Measurements from ENCODE around the gene CD69.

The CD69 gene

DNA sequence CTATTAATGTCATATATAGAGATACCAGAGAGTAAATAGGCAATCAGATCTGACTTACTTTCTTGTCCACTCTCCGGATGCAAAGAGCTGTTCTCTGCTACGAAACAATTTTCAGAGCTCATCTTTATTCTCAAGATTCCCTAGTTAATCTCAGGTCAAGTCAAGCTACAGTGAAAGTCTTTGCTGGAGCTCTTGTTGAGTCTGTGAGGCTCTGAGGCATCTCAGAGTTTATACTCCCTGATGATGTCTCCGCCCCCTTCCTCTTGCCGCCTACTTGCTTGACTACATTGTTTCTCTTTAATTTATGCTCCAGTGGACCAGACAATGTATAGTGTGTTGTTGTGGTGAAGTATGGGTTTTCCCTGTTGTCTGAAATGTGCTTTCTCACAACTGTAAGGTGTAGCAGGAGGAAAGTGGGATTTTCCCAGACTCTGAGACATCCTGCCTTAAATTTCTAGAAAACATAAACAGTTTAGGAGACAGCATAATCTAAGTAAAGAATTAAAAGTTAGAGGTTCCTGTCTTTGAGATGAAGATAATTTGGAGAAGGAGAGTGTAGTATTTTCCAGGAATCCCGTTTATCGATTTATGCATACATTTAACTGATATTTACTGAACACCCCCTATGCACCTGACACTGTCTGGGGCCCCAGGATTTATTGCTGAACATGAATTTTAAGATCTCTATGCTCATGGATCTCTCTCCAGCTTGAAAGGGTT, at the start of gene CD69:
Gene CD69 (minus strand): TSS at position 203 of the 720 bp plus-strand sequence. CDS start 81 bp downstream, at position 122.
- DNase-seq = no peak

GRCh38 chr12:9809866-9810265, 49.2 kb upstream of the CD69 start:
- no peak for DNase-seq

DNA sequence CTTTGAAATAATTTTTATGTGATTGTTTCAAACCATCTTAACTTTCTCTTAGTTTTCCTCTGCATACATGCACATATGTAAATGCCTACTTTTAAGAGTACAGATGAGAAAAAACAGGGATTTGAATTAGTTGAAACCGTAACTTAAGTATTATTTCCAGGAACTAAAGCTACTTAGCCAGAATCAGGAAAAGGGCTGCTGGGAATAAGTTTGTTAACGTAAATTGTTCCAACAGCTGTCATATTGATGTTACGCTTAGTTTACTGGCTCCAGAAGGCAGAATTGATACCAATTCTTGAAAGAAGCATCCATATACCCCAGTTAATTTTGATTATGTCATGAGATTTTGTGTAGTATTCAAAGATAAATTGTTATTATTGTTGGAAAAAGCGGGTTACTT, 48.6 kb upstream of the CD69 start:
- DNase-seq = no peak

GRCh38 chr12:9808504-9808903, 47.8 kb upstream of the CD69 start:
- DNase-seq = no peak

- DNase-seq = no peak
Measured at GRCh38 chr12:9806714-9807113, 46.0 kb upstream of the CD69 start.

DNA sequence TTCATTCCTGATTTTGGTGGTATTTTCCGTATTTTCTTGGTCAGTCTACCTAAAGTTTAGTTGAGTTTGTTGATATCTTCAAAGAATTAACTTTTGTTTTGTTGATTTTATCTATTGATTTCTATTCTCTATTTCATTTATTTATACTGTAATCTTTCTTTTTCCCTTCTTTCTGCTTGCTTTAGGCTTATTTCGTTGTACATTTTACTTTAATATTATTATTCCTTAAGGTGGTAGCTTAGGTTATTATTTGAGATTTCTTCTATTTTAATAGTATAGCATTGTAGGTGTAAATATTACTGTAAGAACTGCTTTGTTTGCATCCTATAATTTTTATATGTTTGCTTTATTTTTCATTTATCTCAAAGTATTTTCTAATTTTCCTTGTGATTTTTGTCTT, 45.2 kb upstream of the CD69 start:
- DNase-seq = no peak

DNA sequence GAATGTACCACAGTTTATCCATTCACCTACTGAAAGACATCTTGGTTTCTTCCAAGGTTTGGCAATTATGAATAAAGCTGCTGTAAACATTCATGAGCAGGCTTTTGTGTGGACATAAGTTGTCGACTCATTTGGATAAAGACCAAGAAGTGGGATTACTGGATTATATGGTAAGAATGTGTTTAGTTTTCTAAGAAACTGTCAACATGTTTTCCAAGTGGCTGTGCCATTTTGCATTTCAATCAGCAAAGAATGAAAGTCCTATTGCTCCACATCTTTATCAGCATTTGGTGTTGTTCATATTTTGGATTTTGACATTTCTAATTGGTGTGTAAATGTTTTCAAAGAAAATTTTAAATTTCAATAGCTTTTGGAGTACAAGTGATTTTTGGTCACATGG, 39.3 kb upstream of the CD69 start:
- no peak for DNase-seq

- DNase-seq = peak; percentile 1
Measured at GRCh38 chr12:9797722-9798619, 37.3 kb upstream of the CD69 start.

DNA sequence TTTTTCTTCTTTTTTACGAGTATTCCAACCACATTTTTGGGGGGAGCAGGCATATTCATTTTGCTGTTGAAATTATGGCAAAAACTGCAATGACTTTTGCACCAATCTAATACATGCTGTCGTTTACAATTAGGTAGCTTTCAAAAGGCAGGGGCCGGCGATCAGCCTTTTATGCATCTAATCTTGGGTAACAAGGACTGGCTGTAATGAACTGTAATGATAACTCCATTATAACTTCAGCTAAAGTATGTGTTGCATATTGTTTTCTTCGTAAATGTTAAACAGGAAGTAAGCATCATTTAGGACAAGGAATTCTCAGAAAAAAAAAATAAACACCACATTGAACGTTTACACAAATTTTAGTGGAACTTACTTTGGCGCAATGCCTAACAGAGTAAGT, 36.3 kb upstream of the CD69 start:
- no peak for DNase-seq

GRCh38 chr12:9796346-9796745, 35.6 kb upstream of the CD69 start:
- DNase-seq = no peak

DNA sequence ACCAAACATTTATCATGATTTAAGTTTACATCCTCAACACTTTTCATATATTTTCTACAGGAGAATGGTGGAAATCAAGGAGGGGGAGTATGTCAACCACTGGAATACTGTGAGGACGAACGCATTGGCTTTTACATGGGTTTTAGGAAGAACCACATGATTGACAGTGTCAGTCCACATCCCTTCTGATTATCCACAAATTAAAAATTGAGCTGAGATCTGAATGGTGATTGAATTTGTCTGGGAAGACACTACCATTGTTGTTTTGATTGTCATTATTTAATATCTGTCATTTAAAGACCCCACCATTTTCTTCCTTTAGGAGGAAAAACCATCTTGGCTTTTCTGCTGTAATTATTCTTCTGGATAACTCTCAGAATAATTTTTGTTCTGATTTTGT, 35.2 kb upstream of the CD69 start:
- no peak for DNase-seq

DNA sequence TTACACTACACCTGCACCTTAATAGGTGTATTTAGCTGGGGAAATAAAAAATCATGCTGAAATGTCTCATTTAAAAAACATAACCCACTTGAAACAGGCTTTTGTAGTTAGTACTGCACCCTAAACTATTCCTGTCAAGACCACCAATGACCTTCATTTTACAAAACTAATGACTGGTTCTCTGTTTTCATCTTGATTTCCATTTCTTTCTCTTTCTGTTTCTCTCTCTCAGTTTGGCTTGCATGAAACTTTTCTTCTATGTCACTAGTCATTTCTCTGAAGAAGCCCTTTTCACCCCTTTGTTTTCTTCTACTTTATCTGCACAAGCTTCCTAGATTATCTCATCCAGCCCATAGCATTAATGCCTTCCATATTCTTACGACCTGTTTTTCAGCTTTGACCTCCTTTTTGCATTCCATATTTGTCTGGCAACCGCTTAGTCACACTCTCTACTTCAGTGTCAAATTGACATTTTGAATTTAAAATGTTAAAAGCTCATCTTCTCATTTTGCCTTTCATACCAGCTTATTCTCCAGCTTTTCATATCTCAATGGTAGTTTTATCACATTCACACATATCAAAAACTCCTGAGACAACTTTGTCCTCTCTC, 33.9 kb upstream of the CD69 start:
- DNase-seq = no peak

- DNase-seq = no peak
Measured at GRCh38 chr12:9793779-9794395, 33.2 kb upstream of the CD69 start.

- no peak for DNase-seq
Measured at GRCh38 chr12:9792961-9793617, 32.4 kb upstream of the CD69 start.

- no peak for DNase-seq
Measured at GRCh38 chr12:9792185-9792900, 31.6 kb upstream of the CD69 start.

DNA sequence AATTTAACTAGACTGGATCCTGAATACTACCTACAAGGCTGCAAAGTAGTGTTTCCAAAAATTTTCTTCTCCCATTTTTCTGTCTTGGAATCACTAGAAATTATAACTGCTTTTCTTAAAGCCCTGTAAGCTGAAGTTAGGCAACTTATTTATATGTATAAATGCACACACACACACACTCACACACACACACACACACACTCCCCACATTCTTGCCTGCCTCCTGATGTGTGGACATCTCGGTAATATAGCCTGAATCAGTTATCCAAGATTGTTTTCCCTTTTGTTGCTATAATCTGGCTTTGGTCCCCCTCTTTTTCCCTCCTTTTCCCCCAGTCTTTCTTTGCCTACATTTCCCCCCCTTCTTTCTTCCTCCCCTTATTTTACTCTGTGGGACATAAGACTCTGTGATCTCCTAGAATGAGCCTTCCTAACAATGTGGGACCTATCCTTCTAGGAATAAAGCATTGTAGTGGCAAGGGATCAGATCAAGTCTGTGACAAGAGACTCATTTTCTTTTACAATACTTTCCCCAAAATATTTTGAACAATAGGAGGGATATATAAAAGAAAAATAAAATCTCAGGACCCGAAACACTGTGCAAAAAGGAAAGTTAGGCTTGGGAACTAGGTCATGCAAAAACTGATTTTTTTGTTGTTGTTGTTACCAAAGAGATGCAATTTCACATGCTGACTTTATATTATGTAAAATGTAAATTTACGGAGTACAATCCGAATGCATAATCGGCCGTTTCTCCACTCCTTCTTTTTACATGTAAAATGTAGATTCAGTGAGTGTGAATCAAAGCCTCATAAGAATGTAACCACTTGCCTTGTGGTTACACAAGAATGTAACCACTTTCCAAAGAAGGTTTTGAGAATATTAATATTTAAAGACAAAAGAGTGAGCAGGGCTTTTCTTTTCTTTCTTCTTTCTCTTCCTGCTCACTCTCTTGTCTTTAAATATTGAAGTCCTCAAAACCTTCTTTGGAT, 26.3 kb upstream of the CD69 start:
- DNase-seq = no peak

- no peak for DNase-seq
Measured at GRCh38 chr12:9784816-9785215, 24.1 kb upstream of the CD69 start.

DNA sequence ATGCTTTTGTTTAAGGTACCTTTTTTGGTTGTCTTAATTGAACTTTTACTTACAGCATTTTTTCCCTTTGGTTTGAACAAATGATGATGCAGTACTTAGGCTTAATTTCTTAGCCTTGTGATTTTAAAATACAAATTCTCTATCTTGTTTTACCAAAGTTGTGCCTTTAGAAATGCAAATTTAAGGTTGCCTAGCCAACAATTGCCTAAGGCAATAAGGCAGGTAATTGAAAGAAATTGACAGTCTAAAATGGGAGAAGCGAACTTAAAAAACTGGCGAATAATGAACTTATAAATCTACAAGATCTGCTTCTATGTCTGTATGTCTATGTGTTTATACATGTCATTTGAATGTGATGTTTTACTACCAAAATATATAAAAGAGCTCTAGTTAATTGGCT, 23.6 kb upstream of the CD69 start:
- DNase-seq = no peak

DNA sequence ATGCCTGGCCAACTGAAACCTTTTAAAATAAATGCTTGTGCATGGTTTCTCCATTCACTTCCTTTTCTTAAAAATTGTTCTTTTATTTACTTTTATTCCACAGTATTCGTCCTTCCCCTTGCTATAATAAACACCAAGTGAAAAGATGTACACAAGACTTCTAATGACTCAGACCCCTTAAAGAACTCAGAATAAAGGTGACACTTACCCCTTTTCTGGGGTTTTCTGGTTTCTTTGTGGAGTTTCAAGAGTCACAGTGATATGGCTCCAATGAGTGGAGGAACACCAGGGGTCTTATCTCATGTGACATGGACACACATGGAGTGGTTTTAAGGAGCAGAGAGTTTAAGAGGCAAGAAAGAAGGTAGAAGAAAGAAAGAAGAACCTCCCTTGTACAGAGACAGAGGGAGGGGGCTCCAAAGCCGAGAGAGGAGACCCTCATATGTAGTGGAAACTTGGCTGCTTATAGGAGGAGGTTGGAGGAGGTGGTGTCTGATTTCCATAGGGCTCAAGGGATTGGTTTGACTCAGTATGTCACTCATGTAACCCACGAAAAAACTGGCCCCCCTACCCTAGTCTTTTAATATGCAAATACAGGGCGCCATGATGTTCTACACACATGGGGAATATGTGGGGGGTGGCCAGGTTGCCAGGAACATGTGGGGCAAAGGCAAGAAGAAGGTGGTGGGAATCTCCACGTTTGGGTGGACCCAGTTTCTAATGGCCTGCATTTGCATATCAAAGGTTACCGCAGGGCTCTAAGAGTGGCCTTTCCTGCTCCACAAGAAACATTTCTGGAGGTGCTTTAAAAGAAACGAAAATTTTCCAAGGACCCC, 22.1 kb upstream of the CD69 start:
- DNase-seq = no peak

DNA sequence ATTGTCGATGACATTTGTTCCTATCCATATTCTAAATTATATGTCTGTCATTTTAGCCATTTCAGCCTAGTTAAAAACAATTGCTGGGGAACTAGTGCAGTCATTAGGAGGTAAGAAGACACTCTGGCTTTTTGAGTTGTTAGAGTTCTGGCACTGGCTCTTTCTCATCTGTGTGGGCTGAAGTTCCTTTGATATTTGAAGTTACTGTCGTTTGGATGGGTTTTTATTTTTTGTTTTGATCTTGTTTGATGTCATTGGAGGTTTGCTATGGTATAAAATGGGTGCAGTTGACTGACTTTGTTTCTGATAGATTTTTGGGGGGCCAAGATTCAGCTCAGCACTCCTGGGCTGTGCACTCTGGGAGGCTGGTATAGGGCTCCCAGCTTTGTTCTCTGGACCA, 20.7 kb upstream of the CD69 start:
- DNase-seq = no peak

Data from NCI-H1092 treated with DMSO at 0.1 percent for 48 hours (cell line).